NOMO-1 treated with dmso at 0.1 percent for 144 hours (cell line): ENCODE measurements around the gene COASY.
A peak's percentile ranks its signal among the peaks of the same experiment; 100 is the strongest.
"Not testable (repeated sequence)": the region's sequence is repeated elsewhere in the genome, so short reads cannot be mapped to it uniquely, and the experiment has no call there.

Experiments used
- DNase-seq: peaks from one replicate; lab custom pipeline; 2025; ENCODE audit not compliant: unreplicated experiment; lab: John Stamatoyannopoulos, UW

Gene COASY

GRCh38 chr17:42552736-42553135, 9.2 kb upstream of the COASY start, which contains the start of gene HSD17B1:
TSS of gene HSD17B1 (plus strand) at chr17:42552923. CDS start at chr17:42552934, 11 bp downstream.
- DNase-seq = not testable (repeated sequence)

DNA sequence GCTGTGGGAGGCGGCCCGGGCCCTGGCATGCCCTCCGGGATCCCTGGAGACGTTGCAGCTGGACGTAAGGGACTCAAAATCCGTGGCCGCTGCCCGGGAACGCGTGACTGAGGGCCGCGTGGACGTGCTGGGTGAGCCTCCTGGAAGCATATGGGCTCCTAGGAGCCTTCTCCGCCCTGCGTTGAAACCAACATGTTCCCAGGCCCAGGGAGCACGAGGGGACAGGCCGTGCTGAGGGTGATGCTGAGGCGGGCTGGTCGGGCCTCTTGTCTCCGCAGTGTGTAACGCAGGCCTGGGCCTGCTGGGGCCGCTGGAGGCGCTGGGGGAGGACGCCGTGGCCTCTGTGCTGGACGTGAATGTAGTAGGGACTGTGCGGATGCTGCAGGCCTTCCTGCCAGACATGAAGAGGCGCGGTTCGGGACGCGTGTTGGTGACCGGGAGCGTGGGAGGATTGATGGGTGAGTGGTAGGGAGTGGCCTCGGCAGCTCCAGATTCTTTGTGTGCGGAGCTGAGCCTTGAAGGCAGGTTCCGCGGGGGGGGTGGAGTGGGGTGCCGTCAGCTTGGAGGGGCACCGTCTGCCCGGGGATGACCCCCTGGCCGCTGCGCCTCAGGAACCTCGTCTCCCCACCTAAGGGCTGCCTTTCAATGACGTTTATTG, 8.7 kb upstream of the COASY start:
- DNase-seq = no peak

- DNase-seq = no peak
Measured at GRCh38 chr17:42553866-42554249, 8.1 kb upstream of the COASY start.

DNA sequence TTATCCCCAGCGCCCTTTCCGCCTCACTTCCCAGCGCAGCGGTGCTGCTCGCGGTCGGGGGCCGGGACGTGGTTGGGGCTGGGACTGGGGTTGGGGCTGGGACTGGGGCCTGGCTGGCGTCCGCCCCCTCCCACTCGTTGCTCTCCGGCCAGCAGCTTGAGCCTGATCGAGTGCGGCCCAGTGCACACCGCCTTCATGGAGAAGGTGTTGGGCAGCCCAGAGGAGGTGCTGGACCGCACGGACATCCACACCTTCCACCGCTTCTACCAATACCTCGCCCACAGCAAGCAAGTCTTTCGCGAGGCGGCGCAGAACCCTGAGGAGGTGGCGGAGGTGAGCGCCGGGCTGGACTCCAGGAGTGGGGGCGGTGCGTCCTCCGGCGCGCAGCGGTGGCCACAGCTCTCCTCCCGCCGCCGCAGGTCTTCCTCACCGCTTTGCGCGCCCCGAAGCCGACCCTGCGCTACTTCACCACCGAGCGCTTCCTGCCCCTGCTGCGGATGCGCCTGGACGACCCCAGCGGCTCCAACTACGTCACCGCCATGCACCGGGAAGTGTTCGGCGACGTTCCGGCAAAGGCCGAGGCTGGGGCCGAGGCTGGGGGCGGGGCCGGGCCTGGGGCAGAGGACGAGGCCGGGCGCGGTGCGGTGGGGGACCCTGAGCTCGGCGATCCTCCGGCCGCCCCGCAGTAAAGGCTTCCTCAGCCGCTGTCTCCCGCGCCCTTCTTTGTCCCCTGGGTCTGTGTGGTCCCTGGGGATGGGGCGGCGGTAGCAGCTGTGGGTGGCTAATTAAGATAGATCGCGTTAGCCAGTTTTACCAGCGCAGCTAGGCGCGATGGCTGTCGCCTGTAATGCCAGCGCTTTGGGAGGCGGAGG, 7.5 kb upstream of the COASY start:
- peak; percentile 89 for DNase-seq

DNA sequence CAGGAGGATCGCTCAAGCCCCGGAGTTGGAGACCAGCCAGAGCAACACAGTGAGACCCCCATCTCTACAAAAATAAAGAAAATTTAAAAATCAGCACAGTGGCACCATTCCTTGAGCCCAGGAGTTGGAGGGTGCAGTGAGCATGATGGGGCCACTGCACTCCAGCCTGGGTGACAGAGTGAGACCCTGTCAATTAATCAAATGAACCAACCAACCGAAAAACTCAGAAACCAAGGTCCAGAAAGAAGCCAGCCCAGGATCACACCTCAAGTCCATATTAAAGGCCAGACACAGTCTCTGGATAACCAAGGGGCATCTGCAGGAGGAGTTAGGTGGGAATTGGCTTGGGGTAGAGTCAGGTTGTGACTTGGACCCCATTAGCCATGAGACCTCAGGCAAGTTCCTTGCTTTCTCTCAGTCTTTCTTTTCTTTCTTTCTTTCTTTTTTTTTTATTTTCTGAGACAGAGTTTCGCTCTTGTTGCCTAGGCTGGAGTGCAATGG, 6.8 kb upstream of the COASY start:
- DNase-seq = no peak

GRCh38 chr17:42555961-42556617, 5.9 kb upstream of the COASY start:
- not testable (repeated sequence) for DNase-seq

DNA sequence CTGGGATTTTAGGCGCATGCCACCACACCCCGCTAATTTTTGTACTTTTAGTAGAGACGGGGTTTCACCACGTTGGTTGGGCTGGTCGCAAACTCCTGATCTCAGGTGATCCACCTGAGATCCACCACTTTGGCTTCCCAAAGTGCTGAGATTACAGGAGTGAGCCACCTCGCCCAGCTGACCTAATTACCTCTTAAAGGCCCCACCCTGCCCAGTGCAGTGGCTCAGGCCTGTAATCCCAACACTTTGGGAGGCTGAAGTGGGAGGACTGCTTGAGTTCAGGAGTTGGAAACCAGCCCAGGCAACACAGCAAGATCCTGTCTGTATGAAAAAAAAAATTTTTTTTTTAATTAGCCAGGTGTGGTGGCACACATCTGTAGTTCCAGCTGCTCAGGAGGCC, 2.9 kb upstream of the COASY start:
- DNase-seq = no peak

GRCh38 chr17:42560246-42560645, 1.7 kb upstream of the COASY start:
- DNase-seq = no peak

DNA sequence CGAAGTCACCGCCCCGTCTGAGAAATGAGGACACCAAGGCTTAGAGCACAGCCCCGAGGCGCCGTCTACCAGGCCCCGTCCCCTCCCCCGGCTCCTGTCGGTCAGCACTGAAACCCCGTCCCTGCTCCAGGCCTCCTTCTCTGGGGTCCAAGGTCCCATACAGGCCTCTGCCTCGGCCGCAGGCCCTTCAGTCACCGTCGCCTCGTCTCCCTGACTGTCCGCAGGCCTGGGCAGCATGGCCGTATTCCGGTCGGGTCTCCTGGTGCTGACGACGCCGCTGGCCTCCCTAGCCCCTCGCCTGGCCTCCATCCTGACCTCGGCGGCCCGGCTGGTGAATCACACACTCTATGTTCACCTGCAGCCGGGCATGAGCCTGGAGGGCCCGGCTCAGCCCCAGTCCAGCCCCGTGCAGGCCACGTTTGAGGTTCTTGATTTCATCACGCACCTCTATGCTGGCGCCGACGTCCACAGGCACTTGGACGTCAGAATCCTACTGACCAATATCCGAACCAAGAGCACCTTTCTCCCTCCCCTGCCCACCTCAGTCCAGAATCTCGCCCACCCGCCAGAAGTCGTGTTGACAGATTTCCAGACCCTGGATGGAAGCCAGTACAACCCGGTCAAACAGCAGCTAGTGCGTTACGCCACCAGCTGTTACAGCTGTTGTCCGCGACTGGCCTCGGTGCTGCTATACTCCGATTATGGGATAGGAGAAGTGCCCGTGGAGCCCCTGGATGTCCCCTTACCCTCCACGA, 617 bp downstream of the COASY start:
- DNase-seq = no peak

DNA sequence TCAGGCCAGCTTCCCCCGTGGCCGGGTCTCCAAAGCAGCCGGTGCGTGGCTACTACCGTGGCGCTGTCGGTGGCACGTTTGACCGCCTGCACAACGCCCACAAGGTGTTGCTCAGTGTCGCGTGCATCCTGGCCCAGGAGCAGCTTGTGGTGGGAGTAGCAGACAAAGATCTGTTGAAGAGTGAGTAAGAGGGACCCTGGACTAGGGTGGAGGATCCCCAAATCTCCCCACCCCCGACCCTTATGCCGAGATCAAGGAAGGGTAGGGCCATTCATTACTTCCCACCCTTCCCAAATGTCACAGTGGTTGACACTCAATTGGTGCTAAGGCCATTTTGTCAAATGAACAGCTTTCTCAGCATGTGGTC, 1.2 kb downstream of the COASY start:
- DNase-seq = no peak

DNA sequence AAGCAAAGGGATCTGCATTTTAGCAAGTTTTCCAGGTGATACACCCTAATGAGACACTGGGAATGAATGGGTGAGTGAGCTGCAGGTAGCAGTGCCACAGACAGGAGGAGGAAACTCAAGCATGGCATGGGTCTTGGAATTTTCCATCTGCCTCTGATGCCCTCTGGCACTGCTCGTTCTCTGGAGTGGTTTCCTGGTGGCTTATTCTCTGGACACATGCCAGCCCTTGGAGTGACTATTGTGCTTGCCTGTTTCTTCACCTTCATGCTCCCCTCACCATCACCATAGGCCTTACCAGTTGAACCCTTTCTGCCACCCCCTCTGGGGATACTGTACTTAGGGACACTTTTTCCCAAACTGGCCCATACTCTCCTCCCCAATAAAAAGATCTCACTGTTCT, 1.6 kb downstream of the COASY start:
- DNase-seq = no peak

GRCh38 chr17:42563950-42564349, 2.0 kb downstream of the COASY start:
- no peak for DNase-seq

- DNase-seq = no peak
Measured at GRCh38 chr17:42564815-42565522, 3.0 kb downstream of the COASY start.

GRCh38 chr17:42565523-42566214, 3.7 kb downstream of the COASY start:
- DNase-seq = no peak

- DNase-seq = no peak
Measured at GRCh38 chr17:42566215-42566882, 4.4 kb downstream of the COASY start.

GRCh38 chr17:42566883-42567573, 5.1 kb downstream of the COASY start, which contains the start of gene MLX:
TSS of gene MLX (plus strand) at chr17:42567100. CDS start at chr17:42567125, 25 bp downstream.
- peak; percentile 86 for DNase-seq

DNA sequence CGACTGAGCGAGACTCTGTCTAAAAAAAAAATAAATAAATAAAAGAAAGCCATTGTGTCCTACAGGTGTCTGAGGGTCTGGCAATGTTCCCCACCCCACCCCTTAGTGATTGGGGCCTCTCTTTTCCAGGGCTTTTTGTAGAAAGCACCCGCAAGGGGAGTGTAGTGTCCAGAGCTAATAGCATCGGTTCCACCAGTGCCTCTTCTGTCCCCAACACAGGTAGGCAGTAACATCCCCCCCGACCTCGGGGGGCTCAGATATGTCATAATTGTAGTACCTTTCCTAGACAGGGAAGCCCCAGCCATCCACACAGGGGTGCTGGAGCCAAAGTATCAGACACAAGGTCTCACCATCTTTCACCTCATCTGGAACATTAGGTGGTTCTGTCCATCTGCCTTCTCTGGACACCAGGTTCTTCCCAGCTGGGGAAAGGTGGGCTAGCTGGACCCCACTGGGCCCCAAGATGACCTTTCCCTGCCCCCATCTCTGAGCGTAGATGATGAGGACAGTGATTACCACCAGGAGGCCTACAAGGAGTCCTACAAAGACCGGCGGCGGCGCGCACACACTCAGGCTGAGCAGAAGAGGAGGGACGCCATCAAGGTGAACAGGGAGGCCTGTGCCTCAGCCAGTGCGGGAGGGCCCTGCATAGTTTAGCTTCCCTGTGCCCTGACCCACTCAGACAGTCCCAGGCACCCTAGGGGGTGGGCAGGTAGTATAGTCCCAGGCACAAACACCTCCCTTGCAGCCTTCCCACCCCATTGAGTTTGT, 6.6 kb downstream of the COASY start:
- no peak for DNase-seq
